HG02678 (cell line): ENCODE measurements around the gene SRCIN1.
A peak's percentile ranks its signal among the peaks of the same experiment; 100 is the strongest.
"Not testable (repeated sequence)": the region's sequence is repeated elsewhere in the genome, so short reads cannot be mapped to it uniquely, and the experiment has no call there.

Experiments
- ATAC-seq: cut with Tn5 transposase; IDR thresholded peaks from one replicate; pipeline ENCODE4 v1.9.1; 2021; ENCODE audit warnings: mild to moderate bottlenecking, moderate library complexity; ENCODE audit not compliant: unreplicated experiment

Gene SRCIN1

GRCh38 chr17:38605841-38606645, at the start of gene SRCIN1:
SRCIN1 (minus strand) TSS chr17:38605952; CDS start chr17:38605705, 247 bp downstream.
- ATAC-seq = no peak

- peak; percentile 55 for ATAC-seq
Measured at GRCh38 chr17:38654411-38655398, 49.0 kb upstream of the SRCIN1 start.

GRCh38 chr17:38653679-38654078, 47.9 kb upstream of the SRCIN1 start:
- no peak for ATAC-seq

- no peak for ATAC-seq
Measured at GRCh38 chr17:38653230-38653629, 47.5 kb upstream of the SRCIN1 start.

- ATAC-seq = not testable (repeated sequence)
Measured at GRCh38 chr17:38650653-38651173, 45.0 kb upstream of the SRCIN1 start.

- no peak for ATAC-seq
Measured at GRCh38 chr17:38637951-38638350, 32.2 kb upstream of the SRCIN1 start.

- ATAC-seq = no peak
Measured at GRCh38 chr17:38636054-38636453, 30.3 kb upstream of the SRCIN1 start.

GRCh38 chr17:38632334-38632733, 26.6 kb upstream of the SRCIN1 start:
- ATAC-seq = no peak

- ATAC-seq = no peak
Measured at GRCh38 chr17:38628441-38628840, 22.7 kb upstream of the SRCIN1 start.

- no peak for ATAC-seq
Measured at GRCh38 chr17:38627957-38628356, 22.2 kb upstream of the SRCIN1 start.

GRCh38 chr17:38626606-38627226, 21.0 kb upstream of the SRCIN1 start:
- ATAC-seq = not testable (repeated sequence)

- ATAC-seq = no peak
Measured at GRCh38 chr17:38625482-38625881, 19.7 kb upstream of the SRCIN1 start.

GRCh38 chr17:38624782-38625355, 19.1 kb upstream of the SRCIN1 start:
- ATAC-seq = not testable (repeated sequence)

- no peak for ATAC-seq
Measured at GRCh38 chr17:38621538-38621937, 15.8 kb upstream of the SRCIN1 start.

- ATAC-seq = no peak
Measured at GRCh38 chr17:38620551-38621277, 15.0 kb upstream of the SRCIN1 start.

GRCh38 chr17:38619937-38620550, 14.3 kb upstream of the SRCIN1 start:
- ATAC-seq = no peak

- no peak for ATAC-seq
Measured at GRCh38 chr17:38619451-38619795, 13.7 kb upstream of the SRCIN1 start.

- ATAC-seq = no peak
Measured at GRCh38 chr17:38617967-38618760, 12.4 kb upstream of the SRCIN1 start.
